LNCaP clone FGC (cell line): ENCODE results near the gene MEOX2.

Source experiments
- DNase-seq: peaks from one replicate; pipeline ENCODE4 v3.0.0-alpha.2; 2011; ENCODE audit warnings: low read depth
- H3K4me3 ChIP-seq: 2 replicates; pipeline ENCODE4 v1.5.1; 2011; ENCODE audit warnings: mild to moderate bottlenecking, low read depth, low read length, control low read depth
- CTCF ChIP-seq: IDR thresholded peaks from 2 replicates; pipeline ENCODE4 v1.5.1; 2012; ENCODE audit warnings: mild to moderate bottlenecking; ENCODE audit not compliant: control insufficient read depth, insufficient read depth; ENCODE audit errors: extremely low read depth

The MEOX2 gene

GRCh38 chr7:15606561-15606960, 79.9 kb downstream of the MEOX2 start:
- no peak for TF ChIP-seq CTCF
- H3K4me3 ChIP-seq: no peak overlapping the region
- no peak for DNase-seq

- no peak for DNase-seq
- no peak for TF ChIP-seq CTCF
- no peak overlapping the region for H3K4me3 ChIP-seq
Observed at GRCh38 chr7:15604166-15604565, 82.3 kb downstream of the MEOX2 start.

- no peak for TF ChIP-seq CTCF
- no peak overlapping the region for H3K4me3 ChIP-seq
- no peak for DNase-seq
Observed at GRCh38 chr7:15603124-15603523, 83.4 kb downstream of the MEOX2 start.

GRCh38 chr7:15602236-15602635, 84.2 kb downstream of the MEOX2 start:
- DNase-seq: no peak
- no peak for TF ChIP-seq CTCF

GRCh38 chr7:15601175-15601574, 85.3 kb downstream of the MEOX2 start:
- H3K4me3 ChIP-seq: no peak overlapping the region
- TF ChIP-seq CTCF: no peak
- DNase-seq: no peak

More at GRCh38 chr7:15602236-15602635, 84.2 kb downstream of the MEOX2 start:
- no peak overlapping the region for H3K4me3 ChIP-seq

GRCh38 chr7:15600298-15600697, 86.2 kb downstream of the MEOX2 start:
- H3K4me3 ChIP-seq: no peak overlapping the region
- no peak for DNase-seq
- no peak for TF ChIP-seq CTCF

GRCh38 chr7:15594461-15594860, 92.0 kb downstream of the MEOX2 start:
- no peak for TF ChIP-seq CTCF
- no peak for DNase-seq
- H3K4me3 ChIP-seq: no peak overlapping the region
